HEK293 (cell line): ENCODE measurements around the gene TTC27.
A peak's percentile ranks its signal among the peaks of the same experiment; 100 is the strongest.

Source experiments
- PRDM10 ChIP-seq: fragments of 450-650 bp; formaldehyde crosslinking; IDR thresholded peaks from 2 replicates; pipeline ENCODE4 v1.5.1; 2016; ENCODE audit warnings: missing biosample characterization, missing genetic modification characterization
- REST ChIP-seq: fragments of 450-650 bp; formaldehyde crosslinking; IDR thresholded peaks from 2 replicates; pipeline ENCODE4 v1.5.1; 2016; ENCODE audit warnings: missing biosample characterization, missing genetic modification characterization
- SP3 ChIP-seq: fragments of 450-650 bp; formaldehyde crosslinking; IDR thresholded peaks from 2 replicates; pipeline ENCODE4 v1.5.1; 2016; ENCODE audit warnings: missing biosample characterization, missing genetic modification characterization
- ZBTB49 ChIP-seq: fragments of 450-650 bp; formaldehyde crosslinking; IDR thresholded peaks from 2 replicates; pipeline ENCODE4 v1.5.1; 2016; ENCODE audit warnings: missing biosample characterization, missing genetic modification characterization, low read depth
- ZBTB7A ChIP-seq: fragments of 450-650 bp; formaldehyde crosslinking; IDR thresholded peaks from 2 replicates; pipeline ENCODE4 v1.5.1; 2016; ENCODE audit warnings: low read depth, missing biosample characterization, missing genetic modification characterization
- ZNF10 ChIP-seq: fragments of 450-650 bp; formaldehyde crosslinking; IDR thresholded peaks from 2 replicates; pipeline ENCODE4 v1.5.1; 2017; ENCODE audit warnings: missing biosample characterization, missing genetic modification characterization
- ZNF133 ChIP-seq: fragments of 450-650 bp; formaldehyde crosslinking; IDR thresholded peaks from 2 replicates; pipeline ENCODE4 v1.5.1; 2016; ENCODE audit warnings: missing biosample characterization, missing genetic modification characterization
- ZNF274 ChIP-seq, 2 experiments: fragments of 200-500 bp in 1 of 2; fragments of 450-650 bp in 1 of 2; sonication (Bioruptor generic) in 1 of 2; formaldehyde crosslinking in 1 of 2; IDR thresholded peaks; 2 replicates each; pipeline versions ENCODE4 v1.5.1 to v1.6.1; 2014 to 2016; ENCODE audit warnings: borderline replicate concordance in 1 of 2, inconsistent platforms in 1 of 2, low read length in 1 of 2, missing biosample characterization in 1 of 2, missing genetic modification characterization in 1 of 2
- ZNF768 ChIP-seq: fragments of 450-650 bp; formaldehyde crosslinking; IDR thresholded peaks from 2 replicates; pipeline ENCODE4 v1.5.1; 2018; ENCODE audit warnings: missing biosample characterization, mild to moderate bottlenecking, missing genetic modification characterization
- ZNF776 ChIP-seq: fragments of 450-650 bp; formaldehyde crosslinking; IDR thresholded peaks from 2 replicates; pipeline ENCODE4 v1.5.0; 2017; ENCODE audit warnings: missing biosample characterization, missing genetic modification characterization, borderline replicate concordance
- TF ChIP-seq, protein P1 (sequence below): fragments of 450-650 bp; formaldehyde crosslinking; IDR thresholded peaks from 2 replicates; pipeline ENCODE4 v1.5.1; 2016; ENCODE audit warnings: missing biosample characterization, missing genetic modification characterization
- TF ChIP-seq, protein P2 (sequence below): fragments of 450-650 bp; formaldehyde crosslinking; IDR thresholded peaks from 2 replicates; pipeline ENCODE4 v1.5.1; 2016; ENCODE audit warnings: missing biosample characterization, missing genetic modification characterization

- TF ChIP-seq PRDM10 (tag by site-specific recombination) (peak; percentile 94), ZNF768 (tag by site-specific recombination) (no peak), ZBTB7A (no peak), ZBTB49 (tag by site-specific recombination) (no peak), SP3 (tag by site-specific recombination) (no peak), ZNF776 (tag by site-specific recombination) (no peak), ZNF274 (IDR thresholded peaks at IDR 0.05; ENCODE audit: low read length) (no peak), ZNF274 (tag by site-specific recombination; IDR thresholded peaks at IDR 0.05; ENCODE audit: borderline replicate concordance) (no peak), ZNF133 (tag by site-specific recombination) (no peak), ZNF10 (tag by site-specific recombination) (no peak), REST (tag by site-specific recombination) (no peak)
- TF ChIP-seq, protein P1, sequence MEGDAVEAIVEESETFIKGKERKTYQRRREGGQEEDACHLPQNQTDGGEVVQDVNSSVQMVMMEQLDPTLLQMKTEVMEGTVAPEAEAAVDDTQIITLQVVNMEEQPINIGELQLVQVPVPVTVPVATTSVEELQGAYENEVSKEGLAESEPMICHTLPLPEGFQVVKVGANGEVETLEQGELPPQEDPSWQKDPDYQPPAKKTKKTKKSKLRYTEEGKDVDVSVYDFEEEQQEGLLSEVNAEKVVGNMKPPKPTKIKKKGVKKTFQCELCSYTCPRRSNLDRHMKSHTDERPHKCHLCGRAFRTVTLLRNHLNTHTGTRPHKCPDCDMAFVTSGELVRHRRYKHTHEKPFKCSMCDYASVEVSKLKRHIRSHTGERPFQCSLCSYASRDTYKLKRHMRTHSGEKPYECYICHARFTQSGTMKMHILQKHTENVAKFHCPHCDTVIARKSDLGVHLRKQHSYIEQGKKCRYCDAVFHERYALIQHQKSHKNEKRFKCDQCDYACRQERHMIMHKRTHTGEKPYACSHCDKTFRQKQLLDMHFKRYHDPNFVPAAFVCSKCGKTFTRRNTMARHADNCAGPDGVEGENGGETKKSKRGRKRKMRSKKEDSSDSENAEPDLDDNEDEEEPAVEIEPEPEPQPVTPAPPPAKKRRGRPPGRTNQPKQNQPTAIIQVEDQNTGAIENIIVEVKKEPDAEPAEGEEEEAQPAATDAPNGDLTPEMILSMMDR (tag by site-specific recombination): no peak
- TF ChIP-seq, protein P2, sequence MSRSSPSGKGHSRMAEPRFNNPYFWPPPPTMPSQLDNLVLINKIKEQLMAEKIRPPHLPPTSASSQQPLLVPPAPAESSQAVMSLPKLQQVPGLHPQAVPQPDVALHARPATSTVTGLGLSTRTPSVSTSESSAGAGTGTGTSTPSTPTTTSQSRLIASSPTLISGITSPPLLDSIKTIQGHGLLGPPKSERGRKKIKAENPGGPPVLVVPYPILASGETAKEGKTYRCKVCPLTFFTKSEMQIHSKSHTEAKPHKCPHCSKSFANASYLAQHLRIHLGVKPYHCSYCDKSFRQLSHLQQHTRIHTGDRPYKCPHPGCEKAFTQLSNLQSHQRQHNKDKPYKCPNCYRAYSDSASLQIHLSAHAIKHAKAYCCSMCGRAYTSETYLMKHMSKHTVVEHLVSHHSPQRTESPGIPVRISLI: no peak
These were observed 236.7 kb downstream of the TTC27 start for GRCh38 chr2:32864334-32865111.
